ENCODE data around the gene METTL15. TPM values are rescaled to one million over a fixed set of nuclear protein-coding genes. Genes with fewer than 3 reads are reported as not detected.
"Not testable (repeated sequence)": the region's sequence is repeated elsewhere in the genome, so short reads cannot be mapped to it uniquely, and the experiment has no call there.

Gene METTL15
- total RNA-seq, 1 donor from 2014 or later: 16.7 TPM

DNA sequence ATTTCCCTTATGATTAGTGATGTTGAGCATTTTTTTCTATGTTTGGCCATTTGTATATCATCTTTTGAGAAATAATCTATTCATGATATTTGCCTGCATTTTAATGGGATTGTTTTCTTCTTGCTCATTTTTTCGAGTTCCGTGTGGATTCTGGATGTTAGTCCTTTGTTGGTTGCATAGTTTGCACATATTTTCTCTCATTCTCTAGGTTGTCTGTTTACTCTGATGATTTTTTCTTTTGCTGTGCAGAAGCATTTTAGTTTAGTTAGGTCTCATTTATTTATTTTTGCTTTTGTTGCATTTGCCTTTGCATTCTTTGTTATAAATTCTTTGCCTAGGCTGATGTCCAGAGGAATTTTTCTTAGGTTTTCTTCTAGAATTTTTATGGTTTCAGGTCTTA, 87.3 kb downstream of the METTL15 start:
- TF ChIP-seq, protein P1, sequence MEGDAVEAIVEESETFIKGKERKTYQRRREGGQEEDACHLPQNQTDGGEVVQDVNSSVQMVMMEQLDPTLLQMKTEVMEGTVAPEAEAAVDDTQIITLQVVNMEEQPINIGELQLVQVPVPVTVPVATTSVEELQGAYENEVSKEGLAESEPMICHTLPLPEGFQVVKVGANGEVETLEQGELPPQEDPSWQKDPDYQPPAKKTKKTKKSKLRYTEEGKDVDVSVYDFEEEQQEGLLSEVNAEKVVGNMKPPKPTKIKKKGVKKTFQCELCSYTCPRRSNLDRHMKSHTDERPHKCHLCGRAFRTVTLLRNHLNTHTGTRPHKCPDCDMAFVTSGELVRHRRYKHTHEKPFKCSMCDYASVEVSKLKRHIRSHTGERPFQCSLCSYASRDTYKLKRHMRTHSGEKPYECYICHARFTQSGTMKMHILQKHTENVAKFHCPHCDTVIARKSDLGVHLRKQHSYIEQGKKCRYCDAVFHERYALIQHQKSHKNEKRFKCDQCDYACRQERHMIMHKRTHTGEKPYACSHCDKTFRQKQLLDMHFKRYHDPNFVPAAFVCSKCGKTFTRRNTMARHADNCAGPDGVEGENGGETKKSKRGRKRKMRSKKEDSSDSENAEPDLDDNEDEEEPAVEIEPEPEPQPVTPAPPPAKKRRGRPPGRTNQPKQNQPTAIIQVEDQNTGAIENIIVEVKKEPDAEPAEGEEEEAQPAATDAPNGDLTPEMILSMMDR (IDR thresholded peaks at IDR 0.05; ENCODE audit: unreplicated experiment): no peak
- H3K4me3 Mint-ChIP-seq (ENCODE audit: low read depth): no peak overlapping the region

GRCh38 chr11:28209906-28210305, 101.7 kb downstream of the METTL15 start:
- Mint-ChIP-seq H3K36me3 (ENCODE audit: insufficient read depth) (peaks cover 4% of the 10 kb centered on the region), H3K27ac (no peak overlapping the region), H3K4me1 (ENCODE audit: low read depth) (no peaks in the 10 kb centered on the region), H3K4me3 (ENCODE audit: low read depth) (no peak overlapping the region), H3K27me3 (no peaks in the 10 kb centered on the region), H3K9me3 (ENCODE audit: low read depth) (no peaks in the 10 kb centered on the region)
- TF ChIP-seq, protein P1 (IDR thresholded peaks at IDR 0.05; ENCODE audit: unreplicated experiment): no peak
- no peak for DNase-seq (ENCODE audit: low spot score, unreplicated experiment)

More for the DNA sequence above, 87.3 kb downstream of the METTL15 start:
- DNase-seq (ENCODE audit: low spot score, unreplicated experiment): no peak
- no peak overlapping the region for H3K27ac Mint-ChIP-seq
- peaks cover 16% of the 10 kb centered on the region for H3K36me3 Mint-ChIP-seq (ENCODE audit: insufficient read depth)
- H3K4me1 Mint-ChIP-seq (ENCODE audit: low read depth): no peaks in the 10 kb centered on the region
- H3K9me3 Mint-ChIP-seq (ENCODE audit: low read depth): peaks cover 24% of the 10 kb centered on the region
- no peaks in the 10 kb centered on the region for H3K27me3 Mint-ChIP-seq

DNA sequence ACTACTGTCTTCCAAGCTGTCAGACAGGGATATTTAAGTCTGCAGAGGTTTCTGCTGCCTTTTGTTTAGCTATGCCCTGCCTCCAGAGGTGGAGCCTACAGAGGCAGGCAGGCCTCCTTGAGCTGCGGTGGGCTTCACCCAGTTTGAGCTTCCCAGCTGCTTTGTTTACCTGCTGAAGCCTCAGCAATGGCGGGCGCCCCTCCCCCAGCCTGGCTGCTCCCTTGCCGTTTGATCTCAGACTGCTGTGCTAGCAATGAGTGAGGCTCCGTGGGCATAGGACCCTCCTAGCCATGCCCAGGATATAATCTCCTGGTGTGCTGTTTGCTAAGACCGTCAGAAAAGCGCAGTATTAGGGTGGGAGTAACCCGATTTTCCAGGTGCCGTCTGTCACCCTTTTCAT, 113.9 kb downstream of the METTL15 start:
- not testable (repeated sequence) for H3K27ac Mint-ChIP-seq; H3K4me1 Mint-ChIP-seq (ENCODE audit: low read depth)
- H3K36me3 Mint-ChIP-seq (ENCODE audit: insufficient read depth): peaks cover 23% of the 10 kb centered on the region

DNA sequence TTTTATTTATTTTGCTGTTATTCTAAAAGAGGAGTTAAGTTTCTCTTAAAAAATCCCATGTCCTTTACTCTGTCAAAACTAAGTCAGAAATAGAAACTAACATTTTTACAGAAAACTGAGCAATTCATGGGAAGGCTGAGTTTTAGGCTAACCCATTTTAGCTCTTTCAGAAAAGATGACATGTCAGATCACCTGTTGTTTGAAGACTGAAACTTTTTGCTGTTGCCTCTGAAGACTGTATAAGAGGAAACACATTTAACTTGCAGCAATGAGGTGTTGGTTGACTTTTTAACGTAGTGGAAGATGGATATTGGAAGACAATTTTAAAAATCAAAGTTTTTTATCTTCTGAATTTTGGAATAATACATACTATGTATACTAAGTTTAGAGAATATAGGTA, 115.4 kb downstream of the METTL15 start:
- TF ChIP-seq, protein P1 (IDR thresholded peaks at IDR 0.05; ENCODE audit: unreplicated experiment): no peak
- no peak for DNase-seq (ENCODE audit: low spot score, unreplicated experiment)

More for the DNA sequence above, 113.9 kb downstream of the METTL15 start:
- H3K9me3 Mint-ChIP-seq (ENCODE audit: low read depth): peaks cover 29% of the 10 kb centered on the region
- not testable (repeated sequence) for H3K4me3 Mint-ChIP-seq (ENCODE audit: low read depth); H3K27me3 Mint-ChIP-seq; DNase-seq (ENCODE audit: low spot score, unreplicated experiment)

GRCh38 chr11:28223994-28224393, 115.8 kb downstream of the METTL15 start:
- no peak for DNase-seq (ENCODE audit: low spot score, unreplicated experiment)
- H3K4me1 Mint-ChIP-seq (ENCODE audit: low read depth): no peaks in the 10 kb centered on the region
- H3K4me3 Mint-ChIP-seq (ENCODE audit: low read depth): no peak overlapping the region
- H3K27me3 Mint-ChIP-seq: no peaks in the 10 kb centered on the region
- no peak overlapping the region for H3K27ac Mint-ChIP-seq
- peaks cover 15% of the 10 kb centered on the region for H3K36me3 Mint-ChIP-seq (ENCODE audit: insufficient read depth)
- H3K9me3 Mint-ChIP-seq (ENCODE audit: low read depth): peaks cover 20% of the 10 kb centered on the region
- TF ChIP-seq, protein P1 (IDR thresholded peaks at IDR 0.05; ENCODE audit: unreplicated experiment): no peak

More for the DNA sequence above, 115.4 kb downstream of the METTL15 start:
- no peaks in the 10 kb centered on the region for H3K4me1 Mint-ChIP-seq (ENCODE audit: low read depth)
- H3K27ac Mint-ChIP-seq: no peak overlapping the region
- H3K4me3 Mint-ChIP-seq (ENCODE audit: low read depth): no peak overlapping the region
- H3K27me3 Mint-ChIP-seq: no peaks in the 10 kb centered on the region
- H3K9me3 Mint-ChIP-seq (ENCODE audit: low read depth): peaks cover 20% of the 10 kb centered on the region
- H3K36me3 Mint-ChIP-seq (ENCODE audit: insufficient read depth): peaks cover 15% of the 10 kb centered on the region

GRCh38 chr11:28227460-28227859, 119.3 kb downstream of the METTL15 start:
- Mint-ChIP-seq H3K4me1 (ENCODE audit: low read depth) (peaks cover 3% of the 10 kb centered on the region), H3K4me3 (ENCODE audit: low read depth) (no peak overlapping the region), H3K36me3 (ENCODE audit: insufficient read depth) (peaks cover 1% of the 10 kb centered on the region), H3K27ac (peak overlapping the region; percentile 1), H3K9me3 (ENCODE audit: low read depth) (no peaks in the 10 kb centered on the region), H3K27me3 (no peaks in the 10 kb centered on the region)
- TF ChIP-seq, protein P1 (IDR thresholded peaks at IDR 0.05; ENCODE audit: unreplicated experiment): no peak
- no peak for DNase-seq (ENCODE audit: low spot score, unreplicated experiment)
